Measurements from ENCODE around the gene SSH2. TPM values are rescaled to one million over a fixed set of nuclear protein-coding genes. Genes with fewer than 3 reads are reported as not detected.

The SSH2 gene
- total and polyA plus RNA-seq, 2 of the 13 experiments (the other 11 are each of a cell fraction or from before 2014, with no cell fraction given): 6.0 to 6.4 TPM

DNA sequence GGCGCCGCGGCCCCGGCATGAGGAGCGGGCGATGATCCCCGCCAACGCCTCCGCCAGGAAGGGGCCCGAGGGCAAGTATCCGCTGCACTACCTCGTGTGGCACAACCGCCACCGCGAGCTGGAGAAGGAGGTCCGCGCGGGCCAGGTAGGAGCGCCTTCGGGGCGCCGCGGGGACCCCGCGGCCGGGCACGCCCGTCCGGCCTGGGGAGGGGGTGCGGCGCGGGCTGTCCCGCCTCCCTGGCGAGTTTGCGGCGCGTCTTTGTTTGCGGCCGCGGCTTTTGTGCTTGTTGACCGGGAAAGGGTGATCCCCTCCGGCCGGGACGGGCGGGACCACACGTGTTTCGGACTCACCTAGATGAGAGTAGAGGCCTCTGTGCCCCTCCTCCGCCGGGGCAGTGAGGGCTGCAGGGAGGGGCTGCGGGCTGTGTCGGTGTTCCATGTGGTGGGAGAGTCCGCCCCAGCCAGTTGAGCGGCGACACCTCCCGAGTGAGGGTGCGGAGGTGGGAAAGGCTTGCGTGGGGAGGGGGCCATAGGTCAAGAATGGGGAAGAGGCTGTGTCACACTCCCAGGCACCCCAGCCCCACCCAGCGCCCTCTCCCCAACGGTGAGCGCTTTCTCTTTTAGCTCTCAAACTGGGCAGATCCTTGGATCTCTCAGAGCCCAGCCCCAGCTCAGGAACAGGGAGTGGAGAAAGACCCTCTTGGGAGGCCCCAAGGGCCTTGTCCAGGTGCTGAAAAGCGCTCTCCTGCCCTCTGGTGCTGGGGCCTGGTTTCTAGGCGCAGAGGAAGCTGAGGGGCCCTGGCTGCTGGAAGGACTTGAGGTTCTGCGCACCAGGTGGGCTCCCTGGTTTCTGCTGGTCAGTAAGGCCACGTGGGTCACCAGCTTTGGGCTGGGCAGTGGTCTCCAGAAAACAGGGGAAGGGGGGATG, 336.2 kb downstream of the SSH2 start (continued):
- TF ChIP-seq, protein P1, sequence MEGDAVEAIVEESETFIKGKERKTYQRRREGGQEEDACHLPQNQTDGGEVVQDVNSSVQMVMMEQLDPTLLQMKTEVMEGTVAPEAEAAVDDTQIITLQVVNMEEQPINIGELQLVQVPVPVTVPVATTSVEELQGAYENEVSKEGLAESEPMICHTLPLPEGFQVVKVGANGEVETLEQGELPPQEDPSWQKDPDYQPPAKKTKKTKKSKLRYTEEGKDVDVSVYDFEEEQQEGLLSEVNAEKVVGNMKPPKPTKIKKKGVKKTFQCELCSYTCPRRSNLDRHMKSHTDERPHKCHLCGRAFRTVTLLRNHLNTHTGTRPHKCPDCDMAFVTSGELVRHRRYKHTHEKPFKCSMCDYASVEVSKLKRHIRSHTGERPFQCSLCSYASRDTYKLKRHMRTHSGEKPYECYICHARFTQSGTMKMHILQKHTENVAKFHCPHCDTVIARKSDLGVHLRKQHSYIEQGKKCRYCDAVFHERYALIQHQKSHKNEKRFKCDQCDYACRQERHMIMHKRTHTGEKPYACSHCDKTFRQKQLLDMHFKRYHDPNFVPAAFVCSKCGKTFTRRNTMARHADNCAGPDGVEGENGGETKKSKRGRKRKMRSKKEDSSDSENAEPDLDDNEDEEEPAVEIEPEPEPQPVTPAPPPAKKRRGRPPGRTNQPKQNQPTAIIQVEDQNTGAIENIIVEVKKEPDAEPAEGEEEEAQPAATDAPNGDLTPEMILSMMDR (CRISPR knock-in tag; IDR thresholded peaks at IDR 0.05): peak; percentile 74
- TF ChIP-seq RARA (CRISPR knock-in tag; IDR thresholded peaks at IDR 0.05) (peak; percentile 46; the same call in 1 of the 2 replicates), ZNF44 (CRISPR knock-in tag; IDR thresholded peaks at IDR 0.05) (peak; percentile 31; the same call in 1 of the 2 replicates), GABPB1 (CRISPR knock-in tag; IDR thresholded peaks at IDR 0.05) (peak; percentile 56), ZBTB7A (CRISPR knock-in tag; IDR thresholded peaks at IDR 0.05) (peak; percentile 73; the same call in 1 of the 2 replicates), GATAD2A (CRISPR knock-in tag; IDR thresholded peaks at IDR 0.05) (peak; percentile 24; the same call in 1 of the 2 replicates), NR2F6 (IDR thresholded peaks at IDR 0.05) (no peak), NR2F6 (CRISPR knock-in tag; IDR thresholded peaks at IDR 0.05) (peak; percentile 35; the same call in 1 of the 2 replicates), ZNF460 (CRISPR knock-in tag; IDR thresholded peaks at IDR 0.05; ENCODE audit: borderline replicate concordance) (no peak), STAG1 (CRISPR knock-in tag; IDR thresholded peaks at IDR 0.05) (peak; percentile 57), ZNF331 (CRISPR knock-in tag; IDR thresholded peaks at IDR 0.05) (peak; percentile 38; the same call in 1 of the 2 replicates), ATAD3A (CRISPR knock-in tag; IDR thresholded peaks at IDR 0.05) (peak; percentile 94; the same call in 1 of the 2 replicates), SAP130 (CRISPR knock-in tag; IDR thresholded peaks at IDR 0.05; ENCODE audit: low read depth) (peak; percentile 67; the same call in 1 of the 2 replicates), ZNF441 (CRISPR knock-in tag; IDR thresholded peaks at IDR 0.05; ENCODE audit: borderline replicate concordance) (0 out of 2 replicates have a peak, but pooled peaks have one; percentile 38)
- TF ChIP-seq, protein P2, sequence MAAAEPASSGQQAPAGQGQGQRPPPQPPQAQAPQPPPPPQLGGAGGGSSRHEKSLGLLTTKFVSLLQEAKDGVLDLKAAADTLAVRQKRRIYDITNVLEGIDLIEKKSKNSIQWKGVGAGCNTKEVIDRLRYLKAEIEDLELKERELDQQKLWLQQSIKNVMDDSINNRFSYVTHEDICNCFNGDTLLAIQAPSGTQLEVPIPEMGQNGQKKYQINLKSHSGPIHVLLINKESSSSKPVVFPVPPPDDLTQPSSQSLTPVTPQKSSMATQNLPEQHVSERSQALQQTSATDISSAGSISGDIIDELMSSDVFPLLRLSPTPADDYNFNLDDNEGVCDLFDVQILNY (CRISPR knock-in tag; conservative IDR thresholded peaks at IDR 0.05): peak; percentile 74
- TF ChIP-seq, protein P3, sequence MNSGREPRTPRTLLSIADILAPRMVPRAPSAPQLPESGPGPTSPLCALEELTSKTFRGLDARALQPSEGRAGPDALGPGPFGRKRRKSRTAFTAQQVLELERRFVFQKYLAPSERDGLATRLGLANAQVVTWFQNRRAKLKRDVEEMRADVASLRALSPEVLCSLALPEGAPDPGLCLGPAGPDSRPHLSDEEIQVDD (CRISPR knock-in tag; IDR thresholded peaks at IDR 0.05; ENCODE audit: borderline replicate concordance): no peak
- TF ChIP-seq, protein P4, sequence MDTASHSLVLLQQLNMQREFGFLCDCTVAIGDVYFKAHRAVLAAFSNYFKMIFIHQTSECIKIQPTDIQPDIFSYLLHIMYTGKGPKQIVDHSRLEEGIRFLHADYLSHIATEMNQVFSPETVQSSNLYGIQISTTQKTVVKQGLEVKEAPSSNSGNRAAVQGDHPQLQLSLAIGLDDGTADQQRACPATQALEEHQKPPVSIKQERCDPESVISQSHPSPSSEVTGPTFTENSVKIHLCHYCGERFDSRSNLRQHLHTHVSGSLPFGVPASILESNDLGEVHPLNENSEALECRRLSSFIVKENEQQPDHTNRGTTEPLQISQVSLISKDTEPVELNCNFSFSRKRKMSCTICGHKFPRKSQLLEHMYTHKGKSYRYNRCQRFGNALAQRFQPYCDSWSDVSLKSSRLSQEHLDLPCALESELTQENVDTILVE (CRISPR knock-in tag; IDR thresholded peaks at IDR 0.05): peak; percentile 73
- TF ChIP-seq, protein P5, sequence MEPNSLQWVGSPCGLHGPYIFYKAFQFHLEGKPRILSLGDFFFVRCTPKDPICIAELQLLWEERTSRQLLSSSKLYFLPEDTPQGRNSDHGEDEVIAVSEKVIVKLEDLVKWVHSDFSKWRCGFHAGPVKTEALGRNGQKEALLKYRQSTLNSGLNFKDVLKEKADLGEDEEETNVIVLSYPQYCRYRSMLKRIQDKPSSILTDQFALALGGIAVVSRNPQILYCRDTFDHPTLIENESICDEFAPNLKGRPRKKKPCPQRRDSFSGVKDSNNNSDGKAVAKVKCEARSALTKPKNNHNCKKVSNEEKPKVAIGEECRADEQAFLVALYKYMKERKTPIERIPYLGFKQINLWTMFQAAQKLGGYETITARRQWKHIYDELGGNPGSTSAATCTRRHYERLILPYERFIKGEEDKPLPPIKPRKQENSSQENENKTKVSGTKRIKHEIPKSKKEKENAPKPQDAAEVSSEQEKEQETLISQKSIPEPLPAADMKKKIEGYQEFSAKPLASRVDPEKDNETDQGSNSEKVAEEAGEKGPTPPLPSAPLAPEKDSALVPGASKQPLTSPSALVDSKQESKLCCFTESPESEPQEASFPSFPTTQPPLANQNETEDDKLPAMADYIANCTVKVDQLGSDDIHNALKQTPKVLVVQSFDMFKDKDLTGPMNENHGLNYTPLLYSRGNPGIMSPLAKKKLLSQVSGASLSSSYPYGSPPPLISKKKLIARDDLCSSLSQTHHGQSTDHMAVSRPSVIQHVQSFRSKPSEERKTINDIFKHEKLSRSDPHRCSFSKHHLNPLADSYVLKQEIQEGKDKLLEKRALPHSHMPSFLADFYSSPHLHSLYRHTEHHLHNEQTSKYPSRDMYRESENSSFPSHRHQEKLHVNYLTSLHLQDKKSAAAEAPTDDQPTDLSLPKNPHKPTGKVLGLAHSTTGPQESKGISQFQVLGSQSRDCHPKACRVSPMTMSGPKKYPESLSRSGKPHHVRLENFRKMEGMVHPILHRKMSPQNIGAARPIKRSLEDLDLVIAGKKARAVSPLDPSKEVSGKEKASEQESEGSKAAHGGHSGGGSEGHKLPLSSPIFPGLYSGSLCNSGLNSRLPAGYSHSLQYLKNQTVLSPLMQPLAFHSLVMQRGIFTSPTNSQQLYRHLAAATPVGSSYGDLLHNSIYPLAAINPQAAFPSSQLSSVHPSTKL (CRISPR knock-in tag; IDR thresholded peaks at IDR 0.05): peak; percentile 10; the same call in 1 of the 2 replicates
- TF ChIP-seq, protein P6, sequence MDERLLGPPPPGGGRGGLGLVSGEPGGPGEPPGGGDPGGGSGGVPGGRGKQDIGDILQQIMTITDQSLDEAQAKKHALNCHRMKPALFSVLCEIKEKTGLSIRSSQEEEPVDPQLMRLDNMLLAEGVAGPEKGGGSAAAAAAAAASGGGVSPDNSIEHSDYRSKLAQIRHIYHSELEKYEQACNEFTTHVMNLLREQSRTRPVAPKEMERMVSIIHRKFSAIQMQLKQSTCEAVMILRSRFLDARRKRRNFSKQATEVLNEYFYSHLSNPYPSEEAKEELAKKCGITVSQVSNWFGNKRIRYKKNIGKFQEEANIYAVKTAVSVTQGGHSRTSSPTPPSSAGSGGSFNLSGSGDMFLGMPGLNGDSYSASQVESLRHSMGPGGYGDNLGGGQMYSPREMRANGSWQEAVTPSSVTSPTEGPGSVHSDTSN (CRISPR knock-in tag; IDR thresholded peaks at IDR 0.05): no peak
- TF ChIP-seq, protein P7, sequence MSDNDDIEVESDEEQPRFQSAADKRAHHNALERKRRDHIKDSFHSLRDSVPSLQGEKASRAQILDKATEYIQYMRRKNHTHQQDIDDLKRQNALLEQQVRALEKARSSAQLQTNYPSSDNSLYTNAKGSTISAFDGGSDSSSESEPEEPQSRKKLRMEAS (IDR thresholded peaks at IDR 0.05): peak; percentile 34; the same call in 1 of the 2 replicates

All from HepG2 (cell line).